SK-N-SH (cell line): ENCODE data around the gene MPDU1. TPM values are rescaled to one million over a fixed set of nuclear protein-coding genes. Genes with fewer than 3 reads are reported as not detected.

Source experiments
- CTCF ChIA-PET: fragments of 300-600, 350-600 bp; formaldehyde crosslinking; extraction: SDS; loops from one replicate; lab custom pipeline; 2021; lab: Yijun Ruan, JAX
- POLR2A ChIA-PET: fragments of 350-600 bp; sonication (Branson Sonifier 250); formaldehyde crosslinking; extraction: SDS; loops from one replicate; lab custom pipeline; 2020; ENCODE audit warnings: antibody characterized with exemption, inconsistent platforms; lab: Yijun Ruan, JAX
- DNase-seq: peaks from one replicate; pipeline ENCODE4 v3.0.0; 2012
- H2AFZ ChIP-seq: fragments of 200-600 bp; sonication (generic); 2 replicates; pipeline ENCODE4 v1.8.1; 2016; ENCODE audit warnings: antibody characterized with exemption, mild to moderate bottlenecking, low read depth
- H3F3A ChIP-seq: fragments of 200-600 bp; sonication (generic); replicated peaks from 2 replicates; pipeline ENCODE3; 2016; ENCODE audit warnings: antibody characterized with exemption, mild to moderate bottlenecking; ENCODE audit not compliant: insufficient read depth
- H3K27ac ChIP-seq, 2 experiments: fragments of 200-500 bp in 1 of 2; fragments of 200-600 bp in 1 of 2; sonication (Bioruptor generic) in 1 of 2; sonication (generic), shearing (Covaris generic) in 1 of 2; 2 replicates each; pipeline versions ENCODE4 v1.5.1 to v1.6.1; 2014 to 2016; ENCODE audit warnings: low read depth in 2 of 2, inconsistent platforms in 1 of 2, low read length in 1 of 2, mild to moderate bottlenecking in 1 of 2, mixed read lengths in 1 of 2
- H3K27me3 ChIP-seq: fragments of 200-600 bp; sonication (generic), shearing (Covaris generic); 2 replicates; pipeline ENCODE4 v1.6.1; 2016; ENCODE audit warnings: mixed run types; ENCODE audit not compliant: insufficient read depth
- H3K36me3 ChIP-seq, 2 experiments: fragments of 200-500 bp in 1 of 2; fragments of 200-600 bp in 1 of 2; sonication (Bioruptor generic) in 1 of 2; sonication (generic) in 1 of 2; replicated peaks in 1 of 2; 2 replicates each; pipeline versions ENCODE3 to v1.5.1; 2014 to 2016; ENCODE audit warnings: low read length in 1 of 2, mild to moderate bottlenecking in 1 of 2; ENCODE audit not compliant: insufficient read depth in 2 of 2, control insufficient read depth in 1 of 2
- H3K4me1 ChIP-seq, 2 experiments: fragments of 200-500 bp in 1 of 2; fragments of 200-600 bp in 1 of 2; sonication (Bioruptor generic) in 1 of 2; sonication (generic), shearing (Covaris generic) in 1 of 2; 2 replicates each; pipeline versions ENCODE4 v1.5.1 to v1.6.1; 2014 to 2016; ENCODE audit warnings: low read depth in 1 of 2, low read length in 1 of 2, mixed run types in 1 of 2; ENCODE audit not compliant: insufficient read depth in 2 of 2, control insufficient read depth in 1 of 2
- H3K4me2 ChIP-seq: fragments of 200-600 bp; sonication (generic), shearing (Covaris generic); 2 replicates; pipeline ENCODE4 v1.6.1; 2017; ENCODE audit warnings: mixed run types
- H3K4me3 ChIP-seq, 2 experiments: fragments of 200-500 bp in 1 of 2; fragments of 200-600 bp in 1 of 2; sonication (Bioruptor generic) in 1 of 2; sonication (generic), shearing (Covaris generic) in 1 of 2; 2 replicates each; pipeline versions ENCODE4 v1.5.1 to v1.8.1; 2014 to 2016; ENCODE audit warnings: low read depth in 2 of 2, inconsistent platforms in 1 of 2, low read length in 1 of 2, mild to moderate bottlenecking in 1 of 2, mixed read lengths in 1 of 2, moderate library complexity in 1 of 2
- H3K79me2 ChIP-seq: fragments of 200-600 bp; sonication (generic); 2 replicates; pipeline ENCODE4 v1.8.1; 2017; ENCODE audit warnings: mild to moderate bottlenecking; ENCODE audit not compliant: insufficient read depth
- H3K9ac ChIP-seq: fragments of 200-600 bp; sonication (generic); 2 replicates; pipeline ENCODE4 v1.6.1; 2017; ENCODE audit warnings: mixed run types
- H3K9me2 ChIP-seq: fragments of 200-600 bp; sonication (generic); 2 replicates; pipeline ENCODE4 v1.6.1; 2017; ENCODE audit warnings: mixed run types
- H3K9me3 ChIP-seq: fragments of 200-600 bp; sonication (generic); 2 replicates; pipeline ENCODE4 v1.6.1; 2017; ENCODE audit warnings: mixed run types, mild to moderate bottlenecking, moderate library complexity
- H4K20me1 ChIP-seq: fragments of 200-600 bp; sonication (generic); 2 replicates; pipeline ENCODE4 v1.6.1; 2017; ENCODE audit warnings: mild to moderate bottlenecking, mixed run types; ENCODE audit not compliant: insufficient read depth
- EP300 ChIP-seq, 2 experiments: IDR thresholded peaks; 2 replicates each; pipeline versions ENCODE4 v1.4.0 to v1.6.1; 2012; ENCODE audit warnings: borderline replicate concordance in 1 of 2, low read depth in 1 of 2, low read length in 1 of 2
- FOSL2 ChIP-seq: IDR thresholded peaks from 2 replicates; pipeline ENCODE4 v1.4.0; 2012; ENCODE audit warnings: low read depth, mild to moderate bottlenecking, moderate library complexity, borderline replicate concordance
- FOXJ3 ChIP-seq: sonication (generic); formaldehyde crosslinking; IDR thresholded peaks from 2 replicates; pipeline ENCODE4 v1.5.1; 2020; ENCODE audit warnings: mild to moderate bottlenecking, missing genetic modification reagents
- FOXM1 ChIP-seq: IDR thresholded peaks from 2 replicates; pipeline ENCODE4 v1.4.0; 2012; ENCODE audit warnings: low read depth, mild to moderate bottlenecking
- IRF3 ChIP-seq: fragments of 150-350 bp; IDR thresholded peaks from 2 replicates; pipeline ENCODE4 v1.6.1; 2016; ENCODE audit warnings: mild to moderate bottlenecking, low read depth, low read length
- JUND ChIP-seq: IDR thresholded peaks from 2 replicates; pipeline ENCODE4 v1.4.0; 2012
- MAX ChIP-seq: IDR thresholded peaks from 2 replicates; pipeline ENCODE4 v1.4.0; 2012; ENCODE audit warnings: low read depth
- MEF2A ChIP-seq: IDR thresholded peaks from 2 replicates; pipeline ENCODE4 v1.4.0; 2012; ENCODE audit warnings: low read depth, borderline replicate concordance
- NRF1 ChIP-seq: IDR thresholded peaks from 2 replicates; pipeline ENCODE4 v1.6.1; 2012; ENCODE audit warnings: low read depth, mild to moderate bottlenecking, low read length
- POLR2AphosphoS5 ChIP-seq: IDR thresholded peaks from 2 replicates; pipeline ENCODE4 v1.6.1; 2012; ENCODE audit warnings: low read depth, low read length
- RCOR1 ChIP-seq: fragments of 150-350 bp; IDR thresholded peaks from 2 replicates; pipeline ENCODE4 v1.6.1; 2017; ENCODE audit warnings: antibody characterized with exemption, low read length
- SMC3 ChIP-seq: IDR thresholded peaks from 2 replicates; pipeline ENCODE4 v1.6.1; 2012; ENCODE audit warnings: low read depth, low read length, improper control_type of control experiment
- TEAD4 ChIP-seq: IDR thresholded peaks from 2 replicates; pipeline ENCODE4 v1.4.0; 2012; ENCODE audit warnings: mild to moderate bottlenecking, borderline replicate concordance; ENCODE audit not compliant: insufficient read depth
- YY1 ChIP-seq: IDR thresholded peaks from 2 replicates; pipeline ENCODE4 v1.4.0; 2012; ENCODE audit warnings: low read depth, mild to moderate bottlenecking
- WGBS: methylation state at CpG from one replicate; pipeline ENCODE4 v1.1.6; 2017; ENCODE audit warnings: low lambda C conversion rate; 5-methylcytosine and 5-hydroxymethylcytosine counted together
- polyA plus RNA-seq, 3 experiments: library from polyadenylated mRNA; depleted of rRNA; stranded (reverse); fragments of >200 nt; gene quantifications; 2 replicates each; pipeline ENCODE4 v1.2.3, GENCODE V29; 2012

Gene MPDU1
- polyA plus RNA-seq, 1 of the 3 experiments (the other 2 are of a cell fraction): 126 TPM

GRCh38 chr17:7582396-7583252 lies 1.0 kb upstream of the MPDU1 start:
- Histone ChIP-seq H3K36me3 (peaks cover 19 to 28% of the 10 kb centered on the region in 2 experiments), H3F3A (peaks cover 35% of the 10 kb centered on the region), H3K4me1 (peaks cover 22 to 24% of the 10 kb centered on the region in 2 experiments; a peak in 2 of 4 replicates), H3K9ac (no peak overlapping the region), H3K79me2 (peaks cover 59% of the 10 kb centered on the region), H4K20me1 (peaks cover 15% of the 10 kb centered on the region), H3K9me2 (no peaks in the 10 kb centered on the region), H3K4me3 (peak overlapping the region in 1 of 2 experiments; percentile 65; a peak in 1 of 4 replicates), H3K27ac (peak overlapping the region; percentile 97 to 98), H3K9me3 (no peaks in the 10 kb centered on the region), H2AFZ (no peak overlapping the region), H3K4me2 (peak overlapping the region; percentile 87), H3K27me3 (no peaks in the 10 kb centered on the region)
- ChIA-PET POLR2A (interaction anchor here (1.4 to 2.7 kb wide), 4 partner anchors 9 to 122 kb away, joined by 4 to 37 read pairs (median 22); partner anchors contain the start of genes EFNB3, SAT2, TP53 and WRAP53), CTCF (interaction anchor here (0.7 to 2.6 kb wide), 3 partner anchors 10 to 104 kb away, joined by 3 to 22 read pairs (median 12); partner anchors contain the start of genes SENP3 and TP53)
- TF ChIP-seq NRF1 (no peak), FOXM1 (no peak), MEF2A (no peak), JUND (no peak), POLR2AphosphoS5 (no peak), MAX (no peak), RCOR1 (no peak), TEAD4 (no peak), YY1 (no peak), FOSL2 (no peak), FOXJ3 (CRISPR knock-in tag) (no peak), SMC3 (no peak), IRF3 (no peak), EP300 (IDR thresholded peaks at IDR 0.05; ENCODE audit: borderline replicate concordance in 1 of 2, low read depth in 1 of 2, low read length in 1 of 2) (no peak)
- WGBS: 90% methylated on average over 4 of the region's 36 CpGs
- no peak for DNase-seq
